Progenitor cell of endocrine pancreas (in vitro differentiated cells): Measurements from ENCODE around the gene HSF5. TPM values are rescaled to one million over a fixed set of nuclear protein-coding genes. Genes with fewer than 3 reads are reported as not detected.
"Not testable (repeated sequence)": the region's sequence is repeated elsewhere in the genome, so short reads cannot be mapped to it uniquely, and the experiment has no call there.

ENCODE experiments used
- DNase-seq: peaks from one replicate; pipeline ENCODE4 v3.0.0; 2021; ENCODE audit warnings: low spot score; ENCODE audit not compliant: unreplicated experiment
- H3K27ac Mint-ChIP-seq: 2 replicates; pipeline ENCODE4 v1.8.0; 2021; ENCODE audit warnings: mild to moderate bottlenecking, moderate library complexity, mixed read lengths
- H3K27me3 Mint-ChIP-seq: 2 replicates; pipeline ENCODE4 v1.8.0; 2021; ENCODE audit warnings: mixed read lengths
- H3K36me3 Mint-ChIP-seq: 2 replicates; pipeline ENCODE4 v1.8.0; 2022; ENCODE audit warnings: mixed read lengths; ENCODE audit not compliant: insufficient read depth
- H3K4me1 Mint-ChIP-seq: 2 replicates; pipeline ENCODE4 v1.8.0; 2021; ENCODE audit warnings: low read depth, mixed read lengths
- H3K4me3 Mint-ChIP-seq: 2 replicates; pipeline ENCODE4 v1.8.0; 2021; ENCODE audit warnings: low read depth, mild to moderate bottlenecking, moderate library complexity, mixed read lengths
- H3K9me3 Mint-ChIP-seq: 2 replicates; pipeline ENCODE4 v1.8.0; 2021; ENCODE audit warnings: low read depth, mixed read lengths
- total RNA-seq: library from RNA; stranded (reverse); gene quantifications from 2 replicates; pipeline ENCODE4 v1.2.1, GENCODE V29; 2021
- TF ChIP-seq, protein P1 (sequence below): fragments of 200-600 bp; sonication (generic); IDR thresholded peaks from one replicate; pipeline ENCODE4 v1.5.0; 2021; ENCODE audit warnings: antibody characterized with exemption, mild to moderate bottlenecking; ENCODE audit not compliant: unreplicated experiment

Gene HSF5
- total RNA-seq, 1 donor from 2014 or later, result 0.12 TPM

DNA sequence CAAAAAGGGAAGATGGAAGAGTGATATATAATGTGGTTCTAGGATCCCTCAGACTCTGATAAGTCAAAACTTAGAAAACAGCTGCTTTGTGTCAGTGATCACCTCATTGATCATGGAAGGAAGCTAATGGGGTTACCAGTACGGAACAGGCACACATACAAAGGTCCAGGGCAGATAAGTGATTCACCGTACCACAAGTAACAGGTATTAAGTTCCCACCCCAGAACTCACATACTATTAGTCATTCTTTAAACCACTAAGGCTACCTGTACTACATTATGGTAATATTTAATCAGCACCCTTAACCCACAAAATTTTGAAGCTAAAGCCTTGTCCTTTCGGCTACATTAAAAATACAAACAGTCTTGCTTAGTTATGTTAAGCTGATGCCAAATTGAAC lies 88.2 kb downstream of the HSF5 start:
- H3K9me3 Mint-ChIP-seq, result no peaks in the 10 kb centered on the region
- TF ChIP-seq, protein P1, sequence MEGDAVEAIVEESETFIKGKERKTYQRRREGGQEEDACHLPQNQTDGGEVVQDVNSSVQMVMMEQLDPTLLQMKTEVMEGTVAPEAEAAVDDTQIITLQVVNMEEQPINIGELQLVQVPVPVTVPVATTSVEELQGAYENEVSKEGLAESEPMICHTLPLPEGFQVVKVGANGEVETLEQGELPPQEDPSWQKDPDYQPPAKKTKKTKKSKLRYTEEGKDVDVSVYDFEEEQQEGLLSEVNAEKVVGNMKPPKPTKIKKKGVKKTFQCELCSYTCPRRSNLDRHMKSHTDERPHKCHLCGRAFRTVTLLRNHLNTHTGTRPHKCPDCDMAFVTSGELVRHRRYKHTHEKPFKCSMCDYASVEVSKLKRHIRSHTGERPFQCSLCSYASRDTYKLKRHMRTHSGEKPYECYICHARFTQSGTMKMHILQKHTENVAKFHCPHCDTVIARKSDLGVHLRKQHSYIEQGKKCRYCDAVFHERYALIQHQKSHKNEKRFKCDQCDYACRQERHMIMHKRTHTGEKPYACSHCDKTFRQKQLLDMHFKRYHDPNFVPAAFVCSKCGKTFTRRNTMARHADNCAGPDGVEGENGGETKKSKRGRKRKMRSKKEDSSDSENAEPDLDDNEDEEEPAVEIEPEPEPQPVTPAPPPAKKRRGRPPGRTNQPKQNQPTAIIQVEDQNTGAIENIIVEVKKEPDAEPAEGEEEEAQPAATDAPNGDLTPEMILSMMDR, result no peak
- no peak for DNase-seq
- peaks cover 11% of the 10 kb centered on the region for H3K4me1 Mint-ChIP-seq
- no peak overlapping the region for H3K27ac Mint-ChIP-seq
- H3K36me3 Mint-ChIP-seq, result peaks cover 13% of the 10 kb centered on the region
- no peaks in the 10 kb centered on the region for H3K27me3 Mint-ChIP-seq
- no peak overlapping the region for H3K4me3 Mint-ChIP-seq

DNA sequence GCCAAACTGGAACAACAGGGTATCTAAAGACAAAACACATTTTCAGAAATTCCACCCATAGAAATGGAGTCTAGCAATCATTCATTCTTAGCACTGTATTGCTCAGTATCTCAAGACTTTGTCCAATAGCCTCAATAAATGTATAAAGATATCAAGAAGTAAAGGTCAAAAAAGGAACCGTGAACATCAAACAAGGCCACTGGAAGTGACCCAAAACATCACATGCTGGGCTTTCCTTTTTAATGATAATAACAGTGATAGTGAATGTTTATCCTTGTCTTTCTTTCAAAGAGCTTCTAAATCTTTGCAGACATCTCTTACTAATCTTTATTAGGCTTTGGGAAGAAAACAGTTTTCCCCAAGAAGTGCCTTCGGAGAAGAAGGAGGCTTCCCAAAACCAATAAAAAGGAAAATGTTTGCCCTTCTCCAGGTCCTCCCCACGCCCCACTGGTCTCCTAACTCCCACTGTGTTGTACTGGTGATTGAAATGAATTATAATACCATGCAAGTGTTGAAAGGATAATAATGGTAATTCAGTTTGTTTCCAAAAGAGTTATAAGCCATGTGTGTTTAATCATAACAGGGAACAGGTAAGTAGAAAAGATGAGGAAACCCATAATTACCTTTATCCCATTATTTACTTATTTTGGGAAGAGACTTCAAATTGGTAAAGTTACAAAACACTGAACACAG lies 89.5 kb downstream of the HSF5 start:
- H3K27ac Mint-ChIP-seq, result no peak overlapping the region
- H3K36me3 Mint-ChIP-seq, result peaks cover 14% of the 10 kb centered on the region
- peaks cover 11% of the 10 kb centered on the region for H3K4me1 Mint-ChIP-seq
- TF ChIP-seq, protein P1, result no peak
- DNase-seq, result no peak
- H3K9me3 Mint-ChIP-seq, result no peaks in the 10 kb centered on the region
- H3K27me3 Mint-ChIP-seq, result no peaks in the 10 kb centered on the region
- no peak overlapping the region for H3K4me3 Mint-ChIP-seq

DNA sequence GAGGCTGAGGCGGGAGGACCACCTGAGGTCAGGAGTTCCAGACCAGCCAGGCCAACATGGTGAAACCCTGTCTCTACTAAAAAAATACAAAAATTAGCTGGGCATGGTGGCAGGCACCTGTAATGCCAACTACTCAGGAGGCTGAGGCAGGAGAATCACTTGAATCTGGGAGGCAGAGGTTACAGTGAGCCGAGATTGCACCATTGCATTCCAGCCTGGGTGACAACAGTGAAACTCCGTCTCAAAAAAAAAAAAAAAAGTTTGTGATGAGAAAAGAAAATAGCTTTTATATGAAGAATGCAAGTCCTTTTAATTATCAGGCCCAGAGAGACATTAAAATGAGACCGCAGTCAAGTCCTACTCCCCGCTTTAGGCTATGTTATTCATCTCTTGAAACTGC lies 90.8 kb downstream of the HSF5 start:
- not testable (repeated sequence) for H3K4me3 Mint-ChIP-seq, DNase-seq, H3K27ac Mint-ChIP-seq, H3K27me3 Mint-ChIP-seq, H3K9me3 Mint-ChIP-seq
- H3K4me1 Mint-ChIP-seq, result peaks cover 11% of the 10 kb centered on the region
- peaks cover 12% of the 10 kb centered on the region for H3K36me3 Mint-ChIP-seq

DNA sequence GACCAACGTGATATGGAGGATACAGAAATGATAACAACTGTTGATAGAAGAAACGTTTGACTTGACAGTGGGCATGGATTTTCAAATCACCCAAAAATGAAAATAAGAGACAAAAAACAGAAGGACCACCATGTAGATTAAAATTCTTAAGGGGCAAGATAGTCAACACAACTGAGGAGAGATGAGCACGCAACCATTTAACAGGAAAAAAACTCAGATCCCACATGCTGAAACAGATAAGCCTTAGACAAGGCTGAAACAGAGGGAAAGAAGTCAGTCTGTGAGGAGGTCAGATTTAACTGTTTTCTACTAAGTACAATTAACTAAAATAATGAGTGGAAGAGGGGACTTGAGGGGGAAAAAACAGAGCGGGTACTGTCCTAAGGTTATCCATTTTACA lies 92.0 kb downstream of the HSF5 start:
- no peak for DNase-seq
- H3K27ac Mint-ChIP-seq, result no peak overlapping the region
- H3K4me1 Mint-ChIP-seq, result peaks cover 9% of the 10 kb centered on the region
- TF ChIP-seq, protein P1, result no peak
- no peaks in the 10 kb centered on the region for H3K9me3 Mint-ChIP-seq
- no peaks in the 10 kb centered on the region for H3K27me3 Mint-ChIP-seq
- H3K36me3 Mint-ChIP-seq, result peaks cover 7% of the 10 kb centered on the region
- H3K4me3 Mint-ChIP-seq, result no peak overlapping the region

DNA sequence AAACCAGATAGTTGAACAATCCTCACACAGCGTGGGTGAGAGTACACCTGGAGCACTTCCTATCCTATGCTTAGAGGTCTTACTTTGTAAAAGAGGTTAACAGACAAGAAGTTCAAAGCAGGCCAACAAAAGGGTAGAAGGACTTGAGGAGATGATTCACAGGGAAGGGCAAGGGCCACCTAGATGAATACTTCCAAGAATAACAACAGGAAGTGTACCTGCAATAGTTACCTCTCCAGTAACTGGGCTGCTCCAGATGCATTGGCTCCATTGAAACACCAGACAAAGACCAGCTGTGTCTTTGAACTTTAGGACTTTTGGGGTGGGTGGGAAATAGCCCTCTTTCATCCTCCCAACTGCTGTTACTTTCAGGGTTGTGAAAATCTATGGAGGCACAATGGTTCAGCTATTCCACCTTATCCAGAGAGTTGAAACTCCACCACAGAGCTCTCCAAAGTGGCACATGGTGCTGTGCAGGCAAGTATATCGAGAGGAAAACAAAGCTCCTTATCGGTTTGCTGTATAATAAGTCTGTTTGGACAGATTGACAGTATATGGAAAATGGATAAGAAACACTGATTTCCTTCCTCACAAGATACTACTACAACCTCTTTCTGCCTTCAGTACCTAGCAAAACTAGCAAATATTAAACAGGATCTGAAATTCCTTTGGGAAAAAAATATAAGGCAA lies 93.5 kb downstream of the HSF5 start:
- TF ChIP-seq, protein P1, result no peak
- Mint-ChIP-seq H3K27ac (no peak overlapping the region), H3K9me3 (no peaks in the 10 kb centered on the region), H3K4me3 (no peak overlapping the region), H3K27me3 (no peaks in the 10 kb centered on the region), H3K4me1 (peaks cover 15% of the 10 kb centered on the region), H3K36me3 (peaks cover 8% of the 10 kb centered on the region)
- no peak for DNase-seq
